ENCODE results near the gene MICAL2.

- TF ChIP-seq CTCF (IDR thresholded peaks at IDR 0.05) (no peak), EZH2 (IDR thresholded peaks at IDR 0.05; ENCODE audit: borderline replicate concordance, insufficient read depth, low read depth, low read length, poor library complexity, severe bottlenecking) (no peak)
Observed at GRCh38 chr11:12126344-12127019, 16.1 kb downstream of the MICAL2 start.

All from B cell (primary cell).